GM18526 (cell line): ENCODE results near the gene MDP1.

Experiments
- POLR2A ChIP-seq: IDR thresholded peaks from 3 replicates; pipeline ENCODE4 v1.6.1; 2011; ENCODE audit not compliant: insufficient read length; ENCODE audit errors: extremely low read depth

Gene MDP1

DNA sequence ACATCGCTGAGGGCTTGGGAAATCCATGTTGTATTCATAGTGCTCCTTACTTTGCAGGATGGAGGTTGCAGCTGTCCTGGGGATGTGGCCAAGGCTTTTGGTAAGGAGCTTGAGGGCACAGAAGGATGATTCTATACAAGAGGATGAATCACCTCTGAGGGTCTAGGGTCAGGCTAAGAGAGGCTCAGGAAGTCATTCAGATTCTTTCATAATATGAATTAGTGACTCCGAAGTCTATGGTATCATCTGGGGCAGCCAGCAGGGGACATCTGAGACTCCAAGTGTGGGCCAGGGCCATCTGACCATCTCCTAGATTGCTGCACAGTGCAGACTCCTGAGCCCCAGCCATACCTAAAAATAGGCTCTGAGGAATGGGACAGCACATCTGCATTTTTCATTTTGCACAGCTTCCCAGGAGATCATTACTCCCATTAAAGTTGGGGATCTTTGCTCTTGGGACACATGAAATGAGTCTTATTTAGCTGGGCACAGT, 21.6 kb upstream of the MDP1 start:
- no peak for TF ChIP-seq POLR2A

DNA sequence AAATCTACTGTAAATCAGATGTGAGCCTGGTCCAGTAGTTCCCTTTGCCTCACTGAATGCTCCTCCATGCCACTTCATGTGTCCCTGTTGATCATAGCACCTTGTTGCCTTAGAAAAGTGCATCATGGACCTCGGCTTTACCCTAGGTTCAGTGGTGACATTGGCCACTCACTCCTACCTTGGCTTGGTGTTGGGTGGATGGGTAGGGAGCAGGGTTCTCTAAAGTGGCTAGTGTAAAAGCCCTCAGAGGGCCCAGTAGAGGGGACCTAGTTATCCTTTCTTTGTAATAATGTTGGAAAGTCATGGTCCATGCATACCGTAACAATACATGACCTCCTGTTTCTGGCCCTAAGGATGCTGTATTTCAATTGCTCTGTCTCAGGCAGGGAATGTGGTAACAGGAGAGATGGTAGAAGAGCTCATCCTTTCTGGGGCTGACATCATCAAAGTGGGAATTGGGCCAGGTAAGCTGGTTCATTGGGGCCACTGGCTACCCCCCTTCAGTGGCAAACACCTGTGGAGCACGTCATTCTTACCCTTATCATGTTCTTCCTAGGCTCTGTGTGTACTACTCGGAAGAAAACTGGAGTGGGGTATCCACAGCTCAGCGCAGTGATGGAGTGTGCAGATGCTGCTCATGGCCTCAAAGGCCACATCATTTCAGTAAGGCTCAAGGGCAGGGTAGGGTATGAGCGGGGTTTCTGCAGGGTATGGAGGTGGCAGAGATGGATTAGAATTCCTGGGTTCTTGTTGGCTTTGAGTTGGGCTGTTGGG, 21.0 kb upstream of the MDP1 start:
- TF ChIP-seq POLR2A: no peak

DNA sequence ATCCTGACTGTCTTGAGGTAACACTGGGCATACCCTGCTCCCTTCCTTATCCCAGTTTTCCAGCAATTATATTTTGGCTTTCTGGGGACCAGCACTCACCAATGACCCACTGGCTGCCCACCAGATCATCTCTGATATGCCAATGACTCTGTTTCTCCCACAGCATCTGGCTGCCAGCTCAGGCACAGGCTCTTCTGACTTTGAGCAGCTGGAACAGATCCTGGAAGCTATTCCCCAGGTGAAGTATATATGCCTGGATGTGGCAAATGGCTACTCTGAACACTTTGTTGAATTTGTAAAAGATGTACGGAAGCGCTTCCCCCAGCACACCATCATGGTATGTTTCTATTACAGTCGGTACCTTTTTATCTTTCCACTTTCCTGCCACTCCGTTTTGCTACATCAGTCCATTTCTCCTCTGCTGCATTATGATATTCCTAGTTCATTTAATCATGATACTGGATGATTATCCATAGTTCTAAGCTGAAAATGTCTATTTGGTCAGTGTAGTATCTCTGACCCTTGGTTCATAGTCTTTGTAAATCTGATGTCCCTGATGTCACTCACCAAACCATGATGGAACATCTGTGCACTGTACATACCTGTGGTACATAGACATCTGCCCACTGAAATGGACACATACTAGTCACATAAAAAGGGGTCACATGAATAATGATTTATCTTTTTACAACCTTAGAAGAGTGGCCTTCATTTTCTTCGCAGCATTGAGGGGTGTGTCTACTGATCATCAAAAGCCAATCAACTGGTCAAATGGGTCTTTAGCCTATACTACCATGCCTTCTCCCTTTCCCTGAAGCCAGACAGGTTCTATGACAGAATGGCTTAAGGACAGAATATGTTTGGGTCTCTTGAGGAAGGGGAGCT, 20.2 kb upstream of the MDP1 start:
- no peak for TF ChIP-seq POLR2A

DNA sequence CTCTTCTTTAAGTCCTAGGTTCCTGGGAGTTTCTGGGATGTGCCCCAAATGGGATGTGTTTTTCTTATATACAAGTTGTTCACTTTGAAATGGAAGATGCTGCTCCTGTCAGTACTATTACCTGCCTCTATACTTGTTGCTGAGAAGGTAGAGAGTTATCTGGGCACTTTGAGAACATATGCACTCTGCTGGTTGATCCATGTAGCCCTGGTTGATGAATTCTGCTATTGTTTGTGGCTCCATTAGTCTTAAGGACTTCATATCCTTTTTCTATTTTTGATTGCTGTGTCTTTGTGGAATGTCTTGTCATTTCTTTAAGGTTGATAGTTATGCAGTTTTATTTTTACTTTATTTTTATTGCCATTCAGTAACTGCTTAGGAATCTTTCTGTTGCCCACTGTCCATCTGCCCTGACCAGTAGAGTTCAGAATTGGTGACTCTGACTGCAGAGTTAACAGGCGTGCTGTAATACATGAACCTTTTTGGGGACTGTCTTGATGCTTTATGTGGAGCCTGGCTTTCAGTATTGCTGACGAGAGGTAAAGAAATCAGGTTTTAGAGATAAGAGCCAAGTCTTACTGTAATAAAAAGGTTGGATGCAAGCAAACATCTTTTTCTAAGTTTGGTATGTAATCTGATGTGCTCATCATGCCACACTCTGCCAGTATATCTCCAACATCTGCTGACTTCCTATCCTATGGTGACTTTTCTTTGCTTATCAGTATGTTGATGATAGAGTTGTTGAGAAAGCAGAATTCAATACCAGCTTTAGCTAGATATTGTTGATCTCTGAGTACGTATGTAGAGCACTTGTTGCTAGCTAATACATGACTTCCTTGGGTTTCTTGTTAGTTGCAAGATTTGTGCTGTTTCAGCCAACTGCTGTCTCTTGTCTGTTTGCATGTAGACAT, 18.5 kb upstream of the MDP1 start:
- no peak for TF ChIP-seq POLR2A

DNA sequence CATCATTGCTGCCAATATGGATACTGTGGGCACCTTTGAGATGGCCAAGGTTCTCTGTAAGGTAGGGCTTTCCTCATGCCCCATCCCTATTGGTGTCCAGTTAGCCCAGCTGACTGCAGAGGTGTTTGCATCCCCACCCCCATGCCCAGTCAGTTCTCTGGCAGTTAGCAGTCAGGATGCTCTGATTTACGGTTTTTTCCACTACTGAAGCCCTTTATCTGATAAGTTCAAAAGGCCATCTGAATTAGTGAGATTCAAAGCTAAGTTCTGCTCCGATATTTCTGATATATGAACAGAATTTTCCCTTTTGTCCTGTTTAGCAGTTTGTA, 17.6 kb upstream of the MDP1 start:
- TF ChIP-seq POLR2A: no peak

DNA sequence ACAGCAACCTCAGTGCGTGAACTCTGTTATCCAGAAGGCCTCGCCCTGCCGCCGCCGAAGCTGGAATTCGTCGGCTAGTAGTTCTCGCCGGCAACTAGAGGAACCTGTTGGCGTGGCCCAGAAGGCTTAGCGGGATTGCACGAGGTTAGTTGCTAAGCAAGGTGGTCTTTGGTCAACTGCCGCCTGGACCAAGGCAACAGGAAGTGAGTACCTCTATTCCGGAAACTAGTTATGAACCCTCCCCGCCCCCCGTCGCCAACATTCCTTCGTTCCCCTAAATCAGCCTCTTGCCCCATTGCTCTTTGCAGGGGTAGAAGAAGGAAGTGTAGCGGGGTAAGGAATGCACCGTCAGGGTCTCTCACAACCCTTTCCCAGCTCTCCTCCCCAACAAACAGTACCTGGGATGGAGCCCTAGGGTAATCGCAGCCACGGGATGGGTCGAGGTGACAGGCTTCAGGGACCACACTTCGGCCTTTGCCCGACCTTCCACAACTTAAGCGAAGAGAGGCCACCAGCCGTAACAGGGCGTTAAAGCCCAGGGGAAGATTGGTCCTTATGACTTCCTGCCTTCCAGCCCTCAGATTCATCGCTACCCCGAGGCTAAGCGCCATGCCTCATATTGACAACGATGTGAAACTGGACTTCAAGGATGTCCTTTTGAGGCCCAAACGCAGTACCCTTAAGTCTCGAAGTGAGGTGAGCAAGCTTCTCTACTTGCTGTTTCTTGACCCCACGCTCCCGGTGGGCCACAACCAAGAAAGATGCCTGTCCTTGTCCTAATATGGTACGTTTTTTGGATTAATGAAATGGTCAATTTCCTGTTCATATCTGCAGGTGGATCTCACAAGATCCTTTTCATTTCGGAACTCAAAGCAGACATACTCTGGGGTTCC, 17.0 kb upstream of the MDP1 start, which contains the start of gene GMPR2:
GMPR2 (plus strand) TSS at position 285 of the 893 bp plus-strand sequence; CDS start at position 610, 325 bp downstream.
- peak; percentile 51 for TF ChIP-seq POLR2A

DNA sequence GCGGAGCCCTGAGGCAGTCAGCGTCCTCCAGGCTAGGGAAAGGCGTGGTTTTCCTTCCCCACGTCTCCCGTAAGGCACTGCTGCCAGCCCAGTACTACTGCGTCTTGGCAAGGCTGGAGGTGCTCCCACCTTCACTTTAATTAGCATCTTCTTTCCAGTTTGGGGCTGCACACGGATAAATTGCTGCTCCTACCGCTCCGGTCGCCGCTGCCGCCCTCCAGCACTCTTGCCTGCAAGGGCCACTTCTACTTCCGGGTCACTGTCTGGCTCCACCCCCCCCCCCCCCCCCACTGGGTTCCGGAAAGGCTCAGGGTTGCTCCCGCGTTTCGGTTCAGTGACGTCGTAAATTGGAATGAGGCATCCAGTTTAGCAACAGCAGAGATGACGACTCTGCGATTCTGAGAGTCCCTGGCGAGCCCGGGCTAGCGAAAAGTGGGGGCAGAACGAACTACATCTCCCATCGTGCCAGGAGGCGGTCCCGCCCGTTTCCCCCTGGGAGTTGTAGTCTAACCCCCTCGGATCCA, 16.3 kb upstream of the MDP1 start, which contains the start of gene NEDD8:
NEDD8 (minus strand) TSS at position 247 of the 524 bp plus-strand sequence; CDS start at position 147, 100 bp downstream.
- peak; percentile 50 for TF ChIP-seq POLR2A

DNA sequence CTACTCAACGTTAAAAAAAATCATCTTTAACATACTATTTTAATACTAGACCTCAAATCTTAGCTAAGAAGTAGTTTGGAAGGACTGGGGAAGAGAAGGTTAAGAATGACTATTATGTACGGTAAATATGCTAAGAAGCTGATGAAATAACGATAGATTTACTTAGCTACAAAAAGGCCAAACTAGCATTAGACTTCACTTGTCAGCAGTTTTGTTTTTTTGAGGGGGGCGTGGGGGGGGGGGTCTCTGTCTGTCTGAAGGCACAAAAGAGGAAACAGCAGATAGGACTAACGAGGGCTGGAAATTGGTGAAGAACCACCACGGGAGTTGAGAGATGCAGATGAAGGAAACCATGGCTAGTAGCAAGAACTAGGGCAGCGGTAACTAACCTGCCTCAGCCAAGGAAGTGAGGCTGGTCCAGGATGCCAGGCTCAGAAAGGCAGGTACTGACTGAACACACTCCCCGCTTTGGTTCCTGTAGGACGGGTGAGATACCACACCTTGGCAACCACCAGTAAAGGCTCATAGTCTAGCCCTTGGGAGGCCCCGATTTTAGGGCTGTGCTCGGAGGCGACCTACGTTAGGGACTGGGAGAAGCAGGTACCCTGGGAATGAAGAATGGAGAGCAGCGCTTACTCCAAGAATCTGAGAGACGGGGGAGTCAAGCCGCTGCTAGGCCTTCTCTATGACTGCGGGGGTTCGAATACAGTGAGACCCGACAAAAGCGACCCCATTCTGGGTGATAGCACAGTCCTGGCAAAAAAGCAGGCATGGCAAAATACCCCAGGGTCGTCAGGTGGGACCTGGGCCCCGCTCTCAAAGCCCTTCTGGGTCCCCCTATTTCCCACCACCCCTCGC, 15.6 kb upstream of the MDP1 start:
- TF ChIP-seq POLR2A: no peak

DNA sequence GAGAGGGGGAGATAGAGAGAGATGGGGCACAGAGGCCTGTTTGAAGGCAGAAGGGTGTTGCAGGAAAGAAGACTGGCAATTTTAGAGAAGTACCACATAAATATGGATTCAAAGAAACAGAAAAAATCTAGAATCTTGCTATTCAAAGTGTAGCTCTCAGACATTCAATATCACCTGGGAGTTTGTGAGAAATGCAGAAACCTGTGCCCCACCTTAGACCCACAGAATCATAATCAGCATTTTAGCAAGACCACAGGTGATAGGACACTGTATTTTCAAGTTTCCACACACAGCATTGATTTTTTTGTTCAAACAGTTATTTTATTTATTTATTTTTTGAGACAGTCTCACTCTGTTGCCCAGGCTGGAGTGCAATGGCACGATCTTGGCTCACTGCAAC, 13.0 kb upstream of the MDP1 start:
- no peak for TF ChIP-seq POLR2A

DNA sequence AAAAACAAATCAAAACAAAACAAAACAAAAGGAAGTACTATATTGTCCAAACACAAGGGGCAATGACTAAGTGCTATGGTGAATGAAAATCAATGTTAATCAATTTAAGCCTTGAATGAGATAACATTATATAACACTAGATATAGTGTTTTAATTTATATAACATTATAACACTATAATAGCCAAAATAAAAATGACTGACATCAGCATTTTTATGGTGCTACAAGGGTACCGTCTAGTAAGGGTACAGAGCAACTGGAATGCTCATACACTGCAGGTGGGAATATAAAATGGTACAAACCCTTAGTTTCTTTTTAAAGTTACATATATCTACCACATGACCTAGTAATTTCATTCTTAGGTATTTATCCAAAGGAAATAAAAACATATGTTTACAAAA, 10.6 kb upstream of the MDP1 start:
- TF ChIP-seq POLR2A: no peak

DNA sequence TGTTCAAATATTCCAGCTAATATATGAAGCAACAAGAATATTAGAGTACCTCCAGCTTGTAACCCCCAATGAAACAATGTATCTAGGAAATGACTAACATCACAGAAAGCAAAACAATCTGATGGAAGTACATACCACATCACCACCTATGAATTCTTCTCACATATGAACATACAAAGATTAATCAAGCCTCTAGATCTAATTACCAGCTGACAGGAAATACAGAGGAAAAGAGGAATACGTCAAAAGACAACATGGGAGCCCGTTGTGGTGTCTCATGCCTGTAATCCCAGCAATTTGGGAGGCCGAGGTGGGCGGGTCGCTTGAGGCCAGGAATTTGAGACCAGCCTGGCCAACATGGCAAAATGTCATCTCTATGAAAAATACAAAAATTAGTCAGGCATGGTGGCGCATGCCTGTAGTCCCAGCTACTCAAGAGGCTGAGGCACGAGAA, 8.8 kb upstream of the MDP1 start:
- no peak for TF ChIP-seq POLR2A

DNA sequence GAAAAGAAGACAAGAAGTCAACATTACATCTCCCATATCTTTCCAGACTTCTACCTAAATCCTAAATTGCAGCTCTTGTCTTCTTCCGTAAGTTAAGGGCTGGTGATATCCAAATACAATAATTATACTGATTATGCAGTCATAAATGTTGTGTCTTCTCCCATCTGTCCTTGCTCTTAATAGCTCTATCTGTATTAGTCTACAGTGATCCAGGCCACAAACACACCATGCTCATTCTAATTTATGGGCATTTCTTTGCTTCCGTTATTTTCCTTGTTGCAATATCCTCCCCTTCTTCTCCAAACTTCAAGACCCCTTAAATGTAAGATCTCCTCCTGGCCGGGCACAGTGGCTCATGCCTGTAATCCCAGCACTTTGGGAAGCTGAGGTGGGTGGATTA, 3.7 kb upstream of the MDP1 start:
- TF ChIP-seq POLR2A: no peak

DNA sequence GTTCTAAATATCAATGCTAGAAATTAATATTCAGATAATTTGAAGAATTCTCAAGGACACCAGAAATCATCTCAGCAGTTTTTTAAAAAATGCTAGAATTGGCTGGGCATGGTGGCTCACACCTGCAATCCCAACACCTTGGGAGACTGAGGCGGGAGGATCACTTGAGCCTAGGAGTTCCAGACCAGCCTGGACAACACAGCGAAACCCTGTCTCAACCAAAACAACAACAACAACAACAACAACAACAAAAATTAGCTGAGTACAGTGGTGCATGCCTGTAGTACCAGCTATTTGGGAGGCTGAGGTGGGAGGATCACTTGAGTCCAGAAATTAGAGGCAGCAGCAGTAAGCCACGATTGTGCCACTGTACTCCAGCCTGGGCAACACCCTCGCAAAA, 3.2 kb upstream of the MDP1 start:
- TF ChIP-seq POLR2A: no peak
